GM23338 (cell line): ENCODE results near the gene RAB31. TPM values are rescaled to one million over a fixed set of nuclear protein-coding genes. Genes with fewer than 3 reads are reported as not detected.
A peak's percentile ranks its signal among the peaks of the same experiment; 100 is the strongest.

ENCODE experiments used
- ATAC-seq: fragments of 200-7000 bp; cut with Tn5 transposase; 3 replicates; pipeline ENCODE4 v1.9.1; 2020
- DNase-seq: peaks from one replicate; pipeline ENCODE4 v3.0.0-alpha.2; 2015; ENCODE audit warnings: low spot score
- H2AFZ ChIP-seq: fragments of 200-600 bp; sonication (generic); 2 replicates; pipeline ENCODE4 v1.8.0; 2016; ENCODE audit warnings: antibody characterized with exemption, mild to moderate bottlenecking, moderate library complexity
- H3F3A ChIP-seq: fragments of 200-600 bp; sonication (generic); replicated peaks from 2 replicates; pipeline ENCODE4 v1.8.0; 2017; ENCODE audit warnings: antibody characterized with exemption, mixed run types, low read depth
- H3K27ac ChIP-seq: fragments of 200-600 bp; sonication (generic); 2 replicates; pipeline ENCODE4 v1.6.1; 2016; ENCODE audit warnings: low read depth
- H3K27me3 ChIP-seq: fragments of 200-600 bp; sonication (generic); 2 replicates; pipeline ENCODE4 v1.8.0; 2016; ENCODE audit warnings: mild to moderate bottlenecking, mixed run types, moderate library complexity; ENCODE audit not compliant: insufficient read depth
- H3K36me3 ChIP-seq: fragments of 200-600 bp; sonication (generic); 2 replicates; pipeline ENCODE4 v1.8.0; 2016; ENCODE audit warnings: mild to moderate bottlenecking; ENCODE audit not compliant: insufficient read depth
- H3K4me1 ChIP-seq: fragments of 200-600 bp; sonication (generic); 2 replicates; pipeline ENCODE4 v1.8.0; 2016; ENCODE audit warnings: mild to moderate bottlenecking, moderate library complexity; ENCODE audit not compliant: insufficient read depth
- H3K4me2 ChIP-seq: fragments of 200-600 bp; sonication (generic); 2 replicates; pipeline ENCODE4 v1.7.1; 2017; ENCODE audit warnings: mixed run types
- H3K4me3 ChIP-seq: fragments of 200-600 bp; sonication (generic); 2 replicates; pipeline ENCODE4 v1.6.1; 2016; ENCODE audit warnings: mixed run types
- H3K79me2 ChIP-seq: fragments of 200-600 bp; sonication (generic); replicated peaks from 2 replicates; pipeline ENCODE4 v1.8.0; 2017; ENCODE audit warnings: mild to moderate bottlenecking; ENCODE audit not compliant: insufficient read depth
- H3K9me2 ChIP-seq: fragments of 200-600 bp; sonication (generic); 2 replicates; pipeline ENCODE4 v1.8.0; 2017; ENCODE audit not compliant: insufficient read depth
- H4K20me1 ChIP-seq: fragments of 200-600 bp; sonication (generic); replicated peaks from 2 replicates; pipeline ENCODE4 v1.8.0; 2017; ENCODE audit warnings: mild to moderate bottlenecking; ENCODE audit not compliant: insufficient read depth
- H3K27ac Mint-ChIP-seq: 2 replicates; pipeline ENCODE4 v1.8.0; 2020; ENCODE audit warnings: inconsistent platforms, mild to moderate bottlenecking, moderate library complexity, mixed read lengths
- H3K27me3 Mint-ChIP-seq: 3 replicates; pipeline ENCODE4 v1.8.0; 2022; ENCODE audit warnings: low read depth, mild to moderate bottlenecking, moderate library complexity, mixed read lengths, inconsistent platforms; ENCODE audit not compliant: insufficient read depth, poor library complexity
- H3K36me3 Mint-ChIP-seq: 3 replicates; pipeline ENCODE4 v1.8.0; 2021; ENCODE audit warnings: low read depth, mild to moderate bottlenecking, inconsistent platforms, moderate library complexity, mixed read lengths
- H3K4me1 Mint-ChIP-seq: 3 replicates; pipeline ENCODE4 v1.8.0; 2020; ENCODE audit warnings: mild to moderate bottlenecking, inconsistent platforms, mixed read lengths
- H3K4me3 Mint-ChIP-seq: 3 replicates; pipeline ENCODE4 v1.8.0; 2021; ENCODE audit warnings: moderate library complexity, mild to moderate bottlenecking, inconsistent platforms, mixed read lengths
- H3K9me3 Mint-ChIP-seq: 3 replicates; pipeline ENCODE4 v1.8.0; 2020; ENCODE audit warnings: moderate library complexity, mild to moderate bottlenecking, inconsistent platforms, mixed read lengths
- CREB1 ChIP-seq: fragments of 250-450 bp; sonication (Bioruptor Pico); IDR thresholded peaks from 2 replicates; pipeline ENCODE4 v1.5.0; 2020; ENCODE audit warnings: low read depth, mild to moderate bottlenecking, moderate library complexity
- CTCF ChIP-seq, 2 experiments: fragments of 200-600 bp in 1 of 2; sonication (generic) in 1 of 2; conservative IDR thresholded peaks; 2 replicates each; pipeline versions ENCODE4 v1.5.1 to v1.6.1; 2016 to 2017; ENCODE audit warnings: antibody characterized with exemption in 2 of 2, low read depth in 2 of 2, mild to moderate bottlenecking in 2 of 2, moderate library complexity in 1 of 2
- EZH2 ChIP-seq: fragments of 200-600 bp; sonication (generic); IDR thresholded peaks from one replicate; pipeline ENCODE4 v1.8.0; 2017; ENCODE audit warnings: antibody characterized with exemption, mild to moderate bottlenecking, low read depth; ENCODE audit not compliant: unreplicated experiment
- JUNB ChIP-seq: IDR thresholded peaks from one replicate; pipeline ENCODE4 v1.6.1; 2016; ENCODE audit warnings: antibody characterized with exemption; ENCODE audit not compliant: unreplicated experiment
- NANOG ChIP-seq: IDR thresholded peaks from 2 replicates; pipeline ENCODE4 v1.6.1; 2016; ENCODE audit warnings: antibody characterized with exemption, borderline replicate concordance
- REST ChIP-seq: IDR thresholded peaks from one replicate; pipeline ENCODE4 v1.6.1; 2018; ENCODE audit warnings: antibody characterized with exemption; ENCODE audit not compliant: unreplicated experiment
- ZNF114 ChIP-seq: fragments of 250-450 bp; sonication (Bioruptor Pico); IDR thresholded peaks from 2 replicates; pipeline ENCODE4 v1.5.0; 2020; ENCODE audit warnings: mild to moderate bottlenecking, moderate library complexity
- polyA plus RNA-seq: library from polyadenylated mRNA; unstranded; fragments of >200 nt; fragmentation: Nextera tagmentation; extraction: Ambion mirVana; gene quantifications from 2 replicates; pipeline ENCODE4 v1.2.1, GENCODE V29; 2016
- total RNA-seq: library from RNA; depleted of rRNA; stranded (reverse); fragments of >200 nt; shearing (Covaris generic); gene quantifications from 2 replicates; pipeline ENCODE4 v1.2.3, GENCODE V29; 2014
- TF ChIP-seq, protein P1 (sequence below): fragments of 250-450 bp; sonication (Bioruptor Pico); IDR thresholded peaks from 2 replicates; pipeline ENCODE4 v1.5.0; 2020; ENCODE audit warnings: mild to moderate bottlenecking, moderate library complexity
- TF ChIP-seq, protein P2 (sequence below): IDR thresholded peaks from 2 replicates; pipeline ENCODE4 v1.6.1; 2016; ENCODE audit warnings: antibody characterized with exemption

Gene RAB31
- total and polyA plus RNA-seq, 2 experiments from 2014 or later: 33.8 to 46.1 TPM

DNA sequence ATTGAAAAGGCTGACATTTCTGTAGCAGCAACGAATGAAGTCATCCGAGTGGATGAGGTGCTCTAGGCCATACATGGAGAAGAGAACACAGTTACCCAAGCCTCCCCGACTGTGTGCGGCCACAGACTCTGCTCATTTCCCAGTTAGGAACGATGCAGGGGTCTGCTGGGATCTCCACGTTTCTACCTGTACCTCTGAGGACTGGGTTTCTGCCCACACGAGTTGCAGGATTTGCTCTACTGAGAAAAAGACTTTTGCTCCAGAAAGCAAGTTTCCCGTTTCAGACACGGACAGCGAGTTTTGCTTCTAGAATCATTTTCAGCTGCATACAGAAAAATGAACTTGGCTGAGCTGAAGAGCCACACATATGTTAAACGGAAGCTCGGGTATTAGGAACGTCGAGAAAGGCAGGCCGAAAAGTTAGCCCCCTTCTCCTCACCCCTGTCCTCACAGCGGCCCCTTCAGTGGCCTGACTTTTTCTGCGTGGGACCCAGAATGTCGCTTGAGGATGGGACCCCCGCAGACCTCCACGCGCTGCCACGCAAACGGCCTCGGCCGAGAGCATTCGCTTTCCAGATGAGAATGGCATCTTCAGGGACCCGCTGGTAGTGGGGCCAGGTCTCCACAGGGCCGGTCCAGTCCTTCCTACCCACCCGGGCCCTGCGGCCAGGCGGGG, 582 bp upstream of the RAB31 start:
- Histone ChIP-seq H3K27ac (no peak overlapping the region), H4K20me1 (0 out of 2 replicates have a peak, but pooled peaks cover 5% of the 10 kb centered on the region), H2AFZ (peak overlapping the region; percentile 88), H3K4me2 (peak overlapping the region; percentile 100), H3F3A (no peaks in the 10 kb centered on the region), H3K79me2 (peaks cover 10% of the 10 kb centered on the region; the same call in 1 of the 2 replicates), H3K9me2 (no peaks in the 10 kb centered on the region), H3K4me3 (peak overlapping the region; percentile 93), H3K27me3 (peaks cover 49% of the 10 kb centered on the region), H3K36me3 (no peaks in the 10 kb centered on the region), H3K4me1 (peaks cover 21% of the 10 kb centered on the region)
- Mint-ChIP-seq H3K4me1 (peaks cover 46% of the 10 kb centered on the region), H3K36me3 (no peaks in the 10 kb centered on the region), H3K27me3 (peaks cover 38% of the 10 kb centered on the region), H3K9me3 (no peaks in the 10 kb centered on the region; the same call in 2 of the 3 replicates), H3K27ac (no peak overlapping the region), H3K4me3 (peak overlapping the region; percentile 71)
- peak; percentile 16 for ATAC-seq
- TF ChIP-seq JUNB (no peak), CREB1 (CRISPR knock-in tag) (no peak), EZH2 (peak; percentile 45), NANOG (no peak), ZNF114 (CRISPR knock-in tag) (no peak), CTCF (conservative IDR thresholded peaks at IDR 0.05; ENCODE audit: low read depth in 2 of 2) (no peak), REST (no peak)
- TF ChIP-seq, protein P1, sequence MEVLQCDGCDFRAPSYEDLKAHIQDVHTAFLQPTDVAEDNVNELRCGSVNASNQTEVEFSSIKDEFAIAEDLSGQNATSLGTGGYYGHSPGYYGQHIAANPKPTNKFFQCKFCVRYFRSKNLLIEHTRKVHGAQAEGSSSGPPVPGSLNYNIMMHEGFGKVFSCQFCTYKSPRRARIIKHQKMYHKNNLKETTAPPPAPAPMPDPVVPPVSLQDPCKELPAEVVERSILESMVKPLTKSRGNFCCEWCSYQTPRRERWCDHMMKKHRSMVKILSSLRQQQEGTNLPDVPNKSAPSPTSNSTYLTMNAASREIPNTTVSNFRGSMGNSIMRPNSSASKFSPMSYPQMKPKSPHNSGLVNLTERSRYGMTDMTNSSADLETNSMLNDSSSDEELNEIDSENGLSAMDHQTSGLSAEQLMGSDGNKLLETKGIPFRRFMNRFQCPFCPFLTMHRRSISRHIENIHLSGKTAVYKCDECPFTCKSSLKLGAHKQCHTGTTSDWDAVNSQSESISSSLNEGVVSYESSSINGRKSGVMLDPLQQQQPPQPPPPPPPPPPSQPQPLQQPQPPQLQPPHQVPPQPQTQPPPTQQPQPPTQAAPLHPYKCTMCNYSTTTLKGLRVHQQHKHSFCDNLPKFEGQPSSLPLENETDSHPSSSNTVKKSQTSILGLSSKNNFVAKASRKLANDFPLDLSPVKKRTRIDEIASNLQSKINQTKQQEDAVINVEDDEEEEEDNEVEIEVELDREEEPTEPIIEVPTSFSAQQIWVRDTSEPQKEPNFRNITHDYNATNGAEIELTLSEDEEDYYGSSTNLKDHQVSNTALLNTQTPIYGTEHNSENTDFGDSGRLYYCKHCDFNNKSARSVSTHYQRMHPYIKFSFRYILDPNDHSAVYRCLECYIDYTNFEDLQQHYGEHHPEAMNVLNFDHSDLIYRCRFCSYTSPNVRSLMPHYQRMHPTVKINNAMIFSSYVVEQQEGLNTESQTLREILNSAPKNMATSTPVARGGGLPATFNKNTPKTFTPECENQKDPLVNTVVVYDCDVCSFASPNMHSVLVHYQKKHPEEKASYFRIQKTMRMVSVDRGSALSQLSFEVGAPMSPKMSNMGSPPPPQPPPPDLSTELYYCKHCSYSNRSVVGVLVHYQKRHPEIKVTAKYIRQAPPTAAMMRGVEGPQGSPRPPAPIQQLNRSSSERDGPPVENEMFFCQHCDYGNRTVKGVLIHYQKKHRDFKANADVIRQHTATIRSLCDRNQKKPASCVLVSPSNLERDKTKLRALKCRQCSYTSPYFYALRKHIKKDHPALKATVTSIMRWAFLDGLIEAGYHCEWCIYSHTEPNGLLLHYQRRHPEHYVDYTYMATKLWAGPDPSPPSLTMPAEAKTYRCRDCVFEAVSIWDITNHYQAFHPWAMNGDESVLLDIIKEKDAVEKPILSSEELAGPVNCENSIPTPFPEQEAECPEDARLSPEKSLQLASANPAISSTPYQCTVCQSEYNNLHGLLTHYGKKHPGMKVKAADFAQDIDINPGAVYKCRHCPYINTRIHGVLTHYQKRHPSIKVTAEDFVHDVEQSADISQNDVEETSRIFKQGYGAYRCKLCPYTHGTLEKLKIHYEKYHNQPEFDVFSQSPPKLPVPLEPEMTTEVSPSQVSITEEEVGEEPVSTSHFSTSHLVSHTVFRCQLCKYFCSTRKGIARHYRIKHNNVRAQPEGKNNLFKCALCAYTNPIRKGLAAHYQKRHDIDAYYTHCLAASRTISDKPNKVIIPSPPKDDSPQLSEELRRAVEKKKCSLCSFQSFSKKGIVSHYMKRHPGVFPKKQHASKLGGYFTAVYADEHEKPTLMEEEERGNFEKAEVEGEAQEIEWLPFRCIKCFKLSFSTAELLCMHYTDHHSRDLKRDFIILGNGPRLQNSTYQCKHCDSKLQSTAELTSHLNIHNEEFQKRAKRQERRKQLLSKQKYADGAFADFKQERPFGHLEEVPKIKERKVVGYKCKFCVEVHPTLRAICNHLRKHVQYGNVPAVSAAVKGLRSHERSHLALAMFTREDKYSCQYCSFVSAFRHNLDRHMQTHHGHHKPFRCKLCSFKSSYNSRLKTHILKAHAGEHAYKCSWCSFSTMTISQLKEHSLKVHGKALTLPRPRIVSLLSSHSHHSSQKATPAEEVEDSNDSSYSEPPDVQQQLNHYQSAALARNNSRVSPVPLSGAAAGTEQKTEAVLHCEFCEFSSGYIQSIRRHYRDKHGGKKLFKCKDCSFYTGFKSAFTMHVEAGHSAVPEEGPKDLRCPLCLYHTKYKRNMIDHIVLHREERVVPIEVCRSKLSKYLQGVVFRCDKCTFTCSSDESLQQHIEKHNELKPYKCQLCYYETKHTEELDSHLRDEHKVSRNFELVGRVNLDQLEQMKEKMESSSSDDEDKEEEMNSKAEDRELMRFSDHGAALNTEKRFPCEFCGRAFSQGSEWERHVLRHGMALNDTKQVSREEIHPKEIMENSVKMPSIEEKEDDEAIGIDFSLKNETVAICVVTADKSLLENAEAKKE (CRISPR knock-in tag): no peak
- TF ChIP-seq, protein P2, sequence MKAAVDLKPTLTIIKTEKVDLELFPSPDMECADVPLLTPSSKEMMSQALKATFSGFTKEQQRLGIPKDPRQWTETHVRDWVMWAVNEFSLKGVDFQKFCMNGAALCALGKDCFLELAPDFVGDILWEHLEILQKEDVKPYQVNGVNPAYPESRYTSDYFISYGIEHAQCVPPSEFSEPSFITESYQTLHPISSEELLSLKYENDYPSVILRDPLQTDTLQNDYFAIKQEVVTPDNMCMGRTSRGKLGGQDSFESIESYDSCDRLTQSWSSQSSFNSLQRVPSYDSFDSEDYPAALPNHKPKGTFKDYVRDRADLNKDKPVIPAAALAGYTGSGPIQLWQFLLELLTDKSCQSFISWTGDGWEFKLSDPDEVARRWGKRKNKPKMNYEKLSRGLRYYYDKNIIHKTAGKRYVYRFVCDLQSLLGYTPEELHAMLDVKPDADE: no peak
- DNase-seq: peak; percentile 24
